Liver (tissue), 9 donors: ENCODE data around the gene ARMC2. TPM values are rescaled to one million over a fixed set of nuclear protein-coding genes. Genes with fewer than 3 reads are reported as not detected.

Experiments
- DNase-seq: peaks from one replicate; pipeline ENCODE4 v3.0.0-alpha.2; 2017; ENCODE audit warnings: low spot score
- H3K27ac ChIP-seq, 2 donors: one replicate each; pipeline ENCODE4 v1.7.0; 2013; ENCODE audit warnings: inconsistent platforms in 2 of 2, low read length in 2 of 2, control low read depth in 1 of 2, low read depth in 1 of 2, mild to moderate bottlenecking in 1 of 2
- H3K27me3 ChIP-seq, 4 donors: one replicate each; pipeline versions ENCODE4 v1.6.1 to v1.7.0; 2013; ENCODE audit warnings: low read length in 3 of 4, inconsistent platforms in 1 of 4, mild to moderate bottlenecking in 1 of 4, moderate library complexity in 1 of 4; ENCODE audit not compliant: control insufficient read depth in 4 of 4, insufficient read depth in 4 of 4
- H3K36me3 ChIP-seq, 4 donors: one replicate each; pipeline versions ENCODE4 v1.6.1 to v1.7.0; 2013; ENCODE audit warnings: low read length in 3 of 4, mild to moderate bottlenecking in 3 of 4, low read depth in 1 of 4, moderate library complexity in 1 of 4; ENCODE audit not compliant: control insufficient read depth in 4 of 4, insufficient read depth in 3 of 4
- H3K4me1 ChIP-seq, 4 donors: one replicate each; pipeline versions ENCODE4 v1.6.1 to v1.7.0; 2013; ENCODE audit warnings: low read length in 3 of 4, mild to moderate bottlenecking in 3 of 4, moderate library complexity in 1 of 4; ENCODE audit not compliant: control insufficient read depth in 4 of 4, insufficient read depth in 4 of 4
- H3K4me3 ChIP-seq, 3 donors: one replicate each; pipeline versions ENCODE4 v1.6.1 to v1.7.0; 2013; ENCODE audit warnings: low read length in 3 of 3, control low read depth in 1 of 3, low read depth in 1 of 3, mild to moderate bottlenecking in 1 of 3
- H3K9ac ChIP-seq, 2 donors: one replicate each; pipeline ENCODE4 v1.7.0; 2013; ENCODE audit warnings: low read length in 2 of 2, mild to moderate bottlenecking in 2 of 2, moderate library complexity in 2 of 2, control low read depth in 1 of 2, low read depth in 1 of 2
- H3K9me3 ChIP-seq, 4 donors: one replicate each; pipeline versions ENCODE4 v1.6.1 to v1.7.0; 2013; ENCODE audit warnings: low read length in 3 of 4; ENCODE audit not compliant: control insufficient read depth in 4 of 4
- ATF3 ChIP-seq: IDR thresholded peaks from 2 replicates; pipeline ENCODE4 v1.6.1; 2016; ENCODE audit warnings: antibody characterized with exemption
- CTCF ChIP-seq: fragments of 150-350 bp; IDR thresholded peaks from 2 replicates; pipeline ENCODE4 v1.5.1; 2017; ENCODE audit warnings: improper control_type of control experiment, low read depth, low read length; ENCODE audit not compliant: missing input control
- EGR1 ChIP-seq, 2 donors: IDR thresholded peaks; 2 replicates each; pipeline ENCODE4 v1.6.1; 2016 to 2018; ENCODE audit warnings: antibody characterized with exemption in 2 of 2, low read depth in 2 of 2
- FOXA1 ChIP-seq: IDR thresholded peaks from 2 replicates; pipeline ENCODE4 v1.6.1; 2016; ENCODE audit warnings: antibody characterized with exemption
- FOXA2 ChIP-seq: IDR thresholded peaks from 2 replicates; pipeline ENCODE4 v1.6.1; 2016; ENCODE audit warnings: antibody characterized with exemption
- GABPA ChIP-seq, 2 donors: IDR thresholded peaks in 1 of 2; conservative IDR thresholded peaks in 1 of 2; 2 replicates each; pipeline ENCODE4 v1.6.1; 2016; ENCODE audit warnings: antibody characterized with exemption in 2 of 2, mild to moderate bottlenecking in 1 of 2, moderate library complexity in 1 of 2
- HNF4A ChIP-seq, 2 donors: conservative IDR thresholded peaks; 2 replicates each; pipeline ENCODE4 v1.6.1; 2016; ENCODE audit warnings: antibody characterized with exemption in 2 of 2, mild to moderate bottlenecking in 2 of 2
- JUND ChIP-seq, 2 donors: IDR thresholded peaks; 2 replicates each; pipeline ENCODE4 v1.6.1; 2016; ENCODE audit warnings: antibody characterized with exemption in 2 of 2
- MAX ChIP-seq: IDR thresholded peaks from 2 replicates; pipeline ENCODE4 v1.6.1; 2016; ENCODE audit warnings: antibody characterized with exemption
- NR2F2 ChIP-seq: IDR thresholded peaks from 2 replicates; pipeline ENCODE4 v1.6.1; 2016; ENCODE audit warnings: antibody characterized with exemption
- REST ChIP-seq: IDR thresholded peaks from 2 replicates; pipeline ENCODE4 v1.6.1; 2016; ENCODE audit warnings: antibody characterized with exemption, mild to moderate bottlenecking
- RXRA ChIP-seq, 2 donors: IDR thresholded peaks; 2 replicates each; pipeline ENCODE4 v1.6.1; 2017 to 2018; ENCODE audit warnings: antibody characterized with exemption in 2 of 2, mild to moderate bottlenecking in 1 of 2
- SP1 ChIP-seq: IDR thresholded peaks from 2 replicates; pipeline ENCODE4 v1.6.1; 2018; ENCODE audit warnings: antibody characterized with exemption, mild to moderate bottlenecking
- TAF1 ChIP-seq: conservative IDR thresholded peaks from 2 replicates; pipeline ENCODE4 v1.6.1; 2016; ENCODE audit warnings: antibody characterized with exemption, mild to moderate bottlenecking
- YY1 ChIP-seq: IDR thresholded peaks from 2 replicates; pipeline ENCODE4 v1.6.1; 2016; ENCODE audit warnings: antibody characterized with exemption, mild to moderate bottlenecking
- ZBTB33 ChIP-seq: IDR thresholded peaks from 2 replicates; pipeline ENCODE4 v1.6.1; 2016; ENCODE audit warnings: antibody characterized with exemption
- WGBS: extraction: QIAGEN DNeasy Blood & Tissue Kit; methylation state at CpG from one replicate; pipeline ENCODE4 v1.1.7; 2013; 5-methylcytosine and 5-hydroxymethylcytosine counted together
- polyA plus RNA-seq, 2 donors: library from polyadenylated mRNA; stranded (reverse) in 1 of 2; unstranded in 1 of 2; fragments of 200-250 nt in 1 of 2; fragments of >200 nt in 1 of 2; fragmentation: Nextera tagmentation in 1 of 2; extraction: Ambion mirVana in 1 of 2; gene quantifications; one replicate each; pipeline versions ENCODE4 v1.2.1 to v1.2.3, GENCODE V29; 2013 to 2015
- total RNA-seq, 2 donors: library from RNA; depleted of rRNA; stranded (reverse); fragments of >200 nt; gene quantifications; one replicate each; pipeline ENCODE4 v1.2.3, GENCODE V29; 2014
- donor health status: healthy.
- donor health status: healthy.
- donor health status: healthy.
- donor health status: healthy.
- donor health status: healthy.

The ARMC2 gene
- total and polyA plus RNA-seq, 4 donors = 0.24 to 1.5 (median 0.73) TPM

- WGBS = 92% methylated on average over 3 of the region's 3 CpGs
- Histone ChIP-seq H3K9me3 (no peaks in the 10 kb centered on the region), H3K27me3 (no peaks in the 10 kb centered on the region), H3K9ac (no peak overlapping the region), H3K4me1 (peaks cover 0 to 10% (median 4%) of the 10 kb centered on the region in 4 donors), H3K4me3 (no peak overlapping the region), H3K36me3 (peaks cover 4 to 31% (median 15%) of the 10 kb centered on the region in 4 donors), H3K27ac (no peak overlapping the region)
- no peak for DNase-seq
- TF ChIP-seq REST = no peak
- no peak for TF ChIP-seq EGR1 (IDR thresholded peaks at IDR 0.05; ENCODE audit: low read depth in 2 of 2)
- no peak for TF ChIP-seq ZBTB33
- no peak for TF ChIP-seq MAX
- TF ChIP-seq RXRA (IDR thresholded peaks at IDR 0.05) = no peak
- no peak for TF ChIP-seq NR2F2
- TF ChIP-seq YY1 = no peak
- TF ChIP-seq SP1 = no peak
- no peak for TF ChIP-seq JUND (IDR thresholded peaks at IDR 0.05)
These were observed 140.1 kb downstream of the ARMC2 start for GRCh38 chr6:108988296-108988695.

- H3K9ac ChIP-seq = no peak overlapping the region
- H3K27ac ChIP-seq = no peak overlapping the region
- peaks cover 0 to 10% (median 4%) of the 10 kb centered on the region in 4 donors for H3K4me1 ChIP-seq
- no peak for DNase-seq
- H3K9me3 ChIP-seq = no peaks in the 10 kb centered on the region
- H3K36me3 ChIP-seq = peaks cover 4 to 31% (median 16%) of the 10 kb centered on the region in 4 donors
- WGBS = 96% methylated on average over 5 of the region's 5 CpGs
- no peak overlapping the region for H3K4me3 ChIP-seq
- TF ChIP-seq EGR1 (IDR thresholded peaks at IDR 0.05; ENCODE audit: low read depth in 2 of 2) = no peak
- TF ChIP-seq NR2F2 = no peak
- TF ChIP-seq HNF4A (conservative IDR thresholded peaks at IDR 0.05) = no peak
- no peak for TF ChIP-seq FOXA1
- H3K27me3 ChIP-seq = no peaks in the 10 kb centered on the region
These were observed 140.5 kb downstream of the ARMC2 start for GRCh38 chr6:108988765-108989164.

- Histone ChIP-seq H3K4me3 (no peak overlapping the region), H3K36me3 (peaks cover 4 to 31% (median 18%) of the 10 kb centered on the region in 4 donors), H3K27ac (no peak overlapping the region), H3K4me1 (peaks cover 0 to 10% (median 4%) of the 10 kb centered on the region in 4 donors), H3K27me3 (no peaks in the 10 kb centered on the region), H3K9me3 (no peaks in the 10 kb centered on the region), H3K9ac (no peak overlapping the region)
- 53% methylated on average over 3 of the region's 3 CpGs for WGBS
- no peak for DNase-seq
- TF ChIP-seq TAF1 (no peak), SP1 (peak; percentile 96), NR2F2 (no peak), ATF3 (no peak), FOXA2 (peak; percentile 83), HNF4A (conservative IDR thresholded peaks at IDR 0.05) (peak; percentile 72 to 82), RXRA (IDR thresholded peaks at IDR 0.05) (peak; percentile 52 to 64), REST (no peak), GABPA (IDR thresholded peaks at IDR 0.05 in 1 of 2, conservative IDR thresholded peaks at IDR 0.05 in 1 of 2) (no peak), YY1 (peak; percentile 89), EGR1 (IDR thresholded peaks at IDR 0.05; ENCODE audit: low read depth in 2 of 2) (no peak), CTCF (no peak)
These were observed 141.5 kb downstream of the ARMC2 start for GRCh38 chr6:108989700-108990099.
